Neural cell (in vitro differentiated cells): Measurements from ENCODE around the gene SPTLC2.

Source experiments
- EP300 ChIP-seq: fragments of 450-650 bp; conservative IDR thresholded peaks from 2 replicates; pipeline ENCODE4 v1.6.1; 2014; ENCODE audit warnings: antibody characterized with exemption, mild to moderate bottlenecking, moderate library complexity; ENCODE audit not compliant: poor library complexity, severe bottlenecking
- EZH2 ChIP-seq: fragments of 200-600, 300-800 bp; shearing (Covaris generic), sonication (generic); IDR thresholded peaks from 2 replicates; pipeline ENCODE4 v1.6.1; 2014; ENCODE audit warnings: antibody characterized with exemption, low read length, borderline replicate concordance, mild to moderate bottlenecking; ENCODE audit not compliant: insufficient read depth, poor library complexity, severe bottlenecking
- POLR2AphosphoS5 ChIP-seq: IDR thresholded peaks from 2 replicates; pipeline ENCODE4 v1.6.1; 2012
- SMC3 ChIP-seq: fragments of 450-650 bp; conservative IDR thresholded peaks from 2 replicates; pipeline ENCODE4 v1.6.1; 2014; ENCODE audit warnings: antibody characterized with exemption, mild to moderate bottlenecking, moderate library complexity; ENCODE audit not compliant: poor library complexity
- TF ChIP-seq, protein P1 (sequence below): fragments of 450-650 bp; IDR thresholded peaks from 2 replicates; pipeline ENCODE4 v1.5.1; 2014; ENCODE audit warnings: antibody characterized with exemption, mild to moderate bottlenecking, moderate library complexity; ENCODE audit not compliant: poor library complexity, severe bottlenecking

DNA sequence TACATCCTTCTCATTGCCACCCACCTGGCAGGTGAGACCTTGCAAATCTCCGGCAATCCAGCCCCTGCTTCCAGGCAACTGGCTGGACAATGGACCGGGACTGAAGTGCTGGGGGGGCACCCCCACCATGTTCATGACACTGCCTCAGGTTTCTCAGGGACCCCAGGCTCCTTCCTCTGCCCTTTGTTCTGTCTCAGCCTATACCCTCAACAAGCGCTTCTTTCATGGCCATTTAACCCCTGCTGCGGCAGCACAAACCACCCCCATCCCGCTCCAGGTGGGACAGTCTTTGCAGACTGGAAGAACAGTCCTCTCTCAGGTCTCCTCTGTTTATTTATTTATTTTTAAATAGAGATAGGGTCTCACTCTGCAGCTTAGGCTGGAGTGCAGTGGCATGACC lies 125.4 kb downstream of the SPTLC2 start:
- TF ChIP-seq POLR2AphosphoS5 (no peak), EP300 (no peak), EZH2 (no peak), SMC3 (no peak)
- TF ChIP-seq, protein P1, sequence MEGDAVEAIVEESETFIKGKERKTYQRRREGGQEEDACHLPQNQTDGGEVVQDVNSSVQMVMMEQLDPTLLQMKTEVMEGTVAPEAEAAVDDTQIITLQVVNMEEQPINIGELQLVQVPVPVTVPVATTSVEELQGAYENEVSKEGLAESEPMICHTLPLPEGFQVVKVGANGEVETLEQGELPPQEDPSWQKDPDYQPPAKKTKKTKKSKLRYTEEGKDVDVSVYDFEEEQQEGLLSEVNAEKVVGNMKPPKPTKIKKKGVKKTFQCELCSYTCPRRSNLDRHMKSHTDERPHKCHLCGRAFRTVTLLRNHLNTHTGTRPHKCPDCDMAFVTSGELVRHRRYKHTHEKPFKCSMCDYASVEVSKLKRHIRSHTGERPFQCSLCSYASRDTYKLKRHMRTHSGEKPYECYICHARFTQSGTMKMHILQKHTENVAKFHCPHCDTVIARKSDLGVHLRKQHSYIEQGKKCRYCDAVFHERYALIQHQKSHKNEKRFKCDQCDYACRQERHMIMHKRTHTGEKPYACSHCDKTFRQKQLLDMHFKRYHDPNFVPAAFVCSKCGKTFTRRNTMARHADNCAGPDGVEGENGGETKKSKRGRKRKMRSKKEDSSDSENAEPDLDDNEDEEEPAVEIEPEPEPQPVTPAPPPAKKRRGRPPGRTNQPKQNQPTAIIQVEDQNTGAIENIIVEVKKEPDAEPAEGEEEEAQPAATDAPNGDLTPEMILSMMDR = no peak
